Measurements from ENCODE around the gene PPP1R1C.
"Not testable (repeated sequence)": the region's sequence is repeated elsewhere in the genome, so short reads cannot be mapped to it uniquely, and the experiment has no call there.

PPP1R1C gene

GRCh38 chr2:182018218-182018617 lies 32.6 kb downstream of the PPP1R1C start:
- DNase-seq (ENCODE audit: low read depth) = peak; percentile 39
- no peak overlapping the region for H3K4me3 ChIP-seq (ENCODE audit: low read depth, low read length)
- no peak for TF ChIP-seq CTCF (conservative IDR thresholded peaks at IDR 0.05; ENCODE audit: low read depth, low read length)

GRCh38 chr2:182019731-182020130 lies 34.1 kb downstream of the PPP1R1C start:
- TF ChIP-seq CTCF (conservative IDR thresholded peaks at IDR 0.05; ENCODE audit: low read depth, low read length) = no peak
- DNase-seq (ENCODE audit: low read depth) = no peak
- no peak overlapping the region for H3K4me3 ChIP-seq (ENCODE audit: low read depth, low read length)

GRCh38 chr2:182020286-182021070 lies 34.8 kb downstream of the PPP1R1C start:
- peak; percentile 81 for DNase-seq (ENCODE audit: low read depth)
- no peak for TF ChIP-seq CTCF (conservative IDR thresholded peaks at IDR 0.05; ENCODE audit: low read depth, low read length)
- no peak overlapping the region for H3K4me3 ChIP-seq (ENCODE audit: low read depth, low read length)

- no peak overlapping the region for H3K4me3 ChIP-seq (ENCODE audit: low read depth, low read length)
- TF ChIP-seq CTCF (conservative IDR thresholded peaks at IDR 0.05; ENCODE audit: low read depth, low read length) = no peak
- no peak for DNase-seq (ENCODE audit: low read depth)
These were observed 37.6 kb downstream of the PPP1R1C start for GRCh38 chr2:182023235-182023634.

GRCh38 chr2:182030875-182031274 lies 45.2 kb downstream of the PPP1R1C start:
- peak overlapping the region; percentile 34 for H3K4me3 ChIP-seq (ENCODE audit: low read depth, low read length)
- DNase-seq (ENCODE audit: low read depth) = not testable (repeated sequence)

GRCh38 chr2:182031956-182032355 lies 46.3 kb downstream of the PPP1R1C start:
- DNase-seq (ENCODE audit: low read depth) = no peak
- TF ChIP-seq CTCF (conservative IDR thresholded peaks at IDR 0.05; ENCODE audit: low read depth, low read length) = no peak
- no peak overlapping the region for H3K4me3 ChIP-seq (ENCODE audit: low read depth, low read length)

- DNase-seq (ENCODE audit: low read depth) = no peak
- TF ChIP-seq CTCF (conservative IDR thresholded peaks at IDR 0.05; ENCODE audit: low read depth, low read length) = no peak
- no peak overlapping the region for H3K4me3 ChIP-seq (ENCODE audit: low read depth, low read length)
These were observed 47.8 kb downstream of the PPP1R1C start for GRCh38 chr2:182033449-182033848.
